CD14-positive monocyte (primary cell): ENCODE data around the gene PARP15. TPM values are rescaled to one million over a fixed set of nuclear protein-coding genes. Genes with fewer than 3 reads are reported as not detected.

Experiments used
- DNase-seq, 3 donors: peaks; one replicate each; pipeline ENCODE4 v3.0.0-alpha.2; 2011 to 2022
- H2AFZ ChIP-seq: 2 replicates; pipeline ENCODE4 v1.6.0; 2012; ENCODE audit warnings: mild to moderate bottlenecking, low read depth, low read length, inconsistent platforms; ENCODE audit not compliant: insufficient read depth, poor library complexity, severe bottlenecking
- H3K27ac ChIP-seq, 2 donors: 1 replicate in 1 of 2; 2 replicates in 1 of 2; pipeline ENCODE4 v1.5.1; 2012 to 2013; ENCODE audit warnings: low read length in 2 of 2, control low read depth in 1 of 2, inconsistent platforms in 1 of 2, low read depth in 1 of 2, mild to moderate bottlenecking in 1 of 2
- H3K27me3 ChIP-seq, 2 donors: one replicate each; pipeline versions ENCODE4 v1.6.0 to v1.6.1; 2011 to 2013; ENCODE audit warnings: low read length in 2 of 2; ENCODE audit not compliant: control insufficient read depth in 2 of 2, insufficient read depth in 2 of 2
- H3K36me3 ChIP-seq, 2 donors: replicated peaks in 1 of 2; 1 replicate in 1 of 2; 2 replicates in 1 of 2; pipeline versions ENCODE4 v1.5.1 to v1.6.1; 2012 to 2013; ENCODE audit warnings: low read length in 2 of 2, control low read depth in 1 of 2, inconsistent platforms in 1 of 2, mild to moderate bottlenecking in 1 of 2; ENCODE audit not compliant: insufficient read depth in 2 of 2, control insufficient read depth in 1 of 2
- H3K4me1 ChIP-seq, 2 donors: 1 replicate in 1 of 2; 2 replicates in 1 of 2; pipeline versions ENCODE4 v1.5.1 to v1.6.1; 2012 to 2013; ENCODE audit warnings: low read length in 2 of 2, control low read depth in 1 of 2, inconsistent platforms in 1 of 2, mild to moderate bottlenecking in 1 of 2, moderate library complexity in 1 of 2; ENCODE audit not compliant: insufficient read depth in 2 of 2, control insufficient read depth in 1 of 2
- H3K4me2 ChIP-seq: replicated peaks from 2 replicates; pipeline ENCODE3; 2012; ENCODE audit warnings: low read length, moderate library complexity, mild to moderate bottlenecking; ENCODE audit not compliant: poor library complexity, severe bottlenecking; ENCODE audit errors: extremely low read depth
- H3K4me3 ChIP-seq, 3 experiments: fragments of 200-600 bp in 1 of 3; sonication (generic) in 1 of 3; replicated peaks in 1 of 3; 1 replicate in 2 of 3; 2 replicates in 1 of 3; pipeline ENCODE4 v1.5.1; 2011 to 2013; ENCODE audit warnings: low read length in 3 of 3, mild to moderate bottlenecking in 3 of 3, control low read depth in 2 of 3, low read depth in 2 of 3, inconsistent platforms in 1 of 3, moderate library complexity in 1 of 3
- H3K79me2 ChIP-seq: 2 replicates; pipeline ENCODE4 v1.6.0; 2012; ENCODE audit warnings: mild to moderate bottlenecking, control low read depth, inconsistent platforms, low read length, moderate library complexity; ENCODE audit not compliant: insufficient read depth
- H3K9ac ChIP-seq: 2 replicates; pipeline ENCODE4 v1.6.0; 2017; ENCODE audit warnings: low read length, mild to moderate bottlenecking; ENCODE audit not compliant: insufficient read depth, poor library complexity, severe bottlenecking
- H3K9me3 ChIP-seq, 2 donors: replicated peaks in 1 of 2; 1 replicate in 1 of 2; 2 replicates in 1 of 2; pipeline versions ENCODE4 v1.5.1 to v1.6.1; 2012 to 2013; ENCODE audit warnings: low read length in 2 of 2, control low read depth in 1 of 2; ENCODE audit not compliant: control insufficient read depth in 1 of 2, insufficient read depth in 1 of 2
- H4K20me1 ChIP-seq: 2 replicates; pipeline ENCODE4 v1.6.0; 2012; ENCODE audit warnings: mild to moderate bottlenecking, low read length, control low read depth, moderate library complexity; ENCODE audit not compliant: insufficient read depth
- H3K27ac Mint-ChIP-seq, 7 donors: one replicate each; pipeline ENCODE4 v1.8.0; 2020; ENCODE audit warnings: mild to moderate bottlenecking in 7 of 7, mixed read lengths in 7 of 7, moderate library complexity in 6 of 7, inconsistent platforms in 2 of 7
- H3K27me3 Mint-ChIP-seq, 3 donors: one replicate each; pipeline ENCODE4 v1.8.0; 2021 to 2022; ENCODE audit warnings: low read depth in 3 of 3, mild to moderate bottlenecking in 3 of 3, mixed read lengths in 3 of 3, moderate library complexity in 3 of 3, inconsistent platforms in 1 of 3
- H3K36me3 Mint-ChIP-seq, 2 donors: one replicate each; pipeline ENCODE4 v1.8.0; 2020; ENCODE audit warnings: mixed read lengths in 2 of 2, inconsistent platforms in 1 of 2, mild to moderate bottlenecking in 1 of 2
- H3K4me1 Mint-ChIP-seq: one replicate; pipeline ENCODE4 v1.8.0; 2020; ENCODE audit warnings: mild to moderate bottlenecking, mixed read lengths
- H3K4me3 Mint-ChIP-seq, 2 donors: one replicate each; pipeline ENCODE4 v1.8.0; 2020; ENCODE audit warnings: mild to moderate bottlenecking in 2 of 2, mixed read lengths in 2 of 2, moderate library complexity in 1 of 2
- H3K9me3 Mint-ChIP-seq, 7 donors: one replicate each; pipeline ENCODE4 v1.8.0; 2020 to 2022; ENCODE audit warnings: mixed read lengths in 7 of 7, mild to moderate bottlenecking in 6 of 7, moderate library complexity in 6 of 7, inconsistent platforms in 2 of 7
- CTCF ChIP-seq: fragments of 200-600 bp; IDR thresholded peaks from one replicate; pipeline ENCODE4 v1.8.0; 2022; ENCODE audit warnings: antibody characterized with exemption, mild to moderate bottlenecking
- WGBS: methylation state at CpG from one replicate; pipeline ENCODE4 v1.1.5; 2013; ENCODE audit warnings: missing lambda C conversion rate; ENCODE audit not compliant: insufficient coverage; 5-methylcytosine and 5-hydroxymethylcytosine counted together
- intact Hi-C, 2 donors: fragments of 100-400 bp; cut with micrococcal nuclease; formaldehyde crosslinking; loops; one replicate each; pipeline versions ENCODE4 v1.15.0 to v1.15.1; 2023
- polyA plus RNA-seq, 3 donors: library from polyadenylated mRNA; depleted of rRNA in 1 of 3; unstranded in 2 of 3; stranded (reverse) in 1 of 3; fragments of 300-500 nt in 2 of 3; fragments of >200 nt in 1 of 3; fragmentation: Illumina TruSeq in 2 of 3; gene quantifications; 1 replicate in 2 of 3; 2 replicates in 1 of 3; pipeline ENCODE4 v1.2.3, GENCODE V29; 2012 to 2021

Gene PARP15
- polyA plus RNA-seq, 3 donors = 0.23 to 4.4 (median 0.28) TPM

GRCh38 chr3:122618614-122619013 is 41.2 kb downstream of the PARP15 start:
- Mint-ChIP-seq H3K4me3 (no peak overlapping the region), H3K4me1 (peaks cover under 1% of the 10 kb centered on the region), H3K27me3 (peaks cover 0 to 1% (median 0%) of the 10 kb centered on the region in 3 donors), H3K27ac (no peak overlapping the region), H3K9me3 (no peaks in the 10 kb centered on the region), H3K36me3 (peaks cover 0 to 21% of the 10 kb centered on the region in 2 donors)
- Histone ChIP-seq H2AFZ (no peak overlapping the region), H3K79me2 (no peaks in the 10 kb centered on the region), H3K27ac (no peak overlapping the region), H3K36me3 (no peaks in the 10 kb centered on the region), H3K4me1 (no peaks in the 10 kb centered on the region), H3K4me2 (no peak overlapping the region), H3K9ac (no peak overlapping the region), H3K9me3 (no peaks in the 10 kb centered on the region), H4K20me1 (no peaks in the 10 kb centered on the region), H3K27me3 (no peaks in the 10 kb centered on the region), H3K4me3 (no peak overlapping the region)
- no peak for TF ChIP-seq CTCF
- no peak for DNase-seq
- 100% methylated on average over 1 of the region's 3 CpGs for WGBS
- intact Hi-C loops = loop anchor here in 1 of 2 donors (10.0 kb wide), 1 partner anchor 54 kb away; the partner anchor contains the start of genes DTX3L and PARP9

GRCh38 chr3:122619040-122619439 is 41.6 kb downstream of the PARP15 start:
- H3K9ac ChIP-seq = no peak overlapping the region
- H3K79me2 ChIP-seq = no peaks in the 10 kb centered on the region
- WGBS = 80% methylated on average over 2 of the region's 4 CpGs
- no peaks in the 10 kb centered on the region for H3K4me1 ChIP-seq
- intact Hi-C loops = loop anchor here in 1 of 2 donors (10.0 kb wide), 1 partner anchor 54 kb away; the partner anchor contains the start of genes DTX3L and PARP9
- H3K27ac ChIP-seq = no peak overlapping the region
- H3K27me3 ChIP-seq = no peaks in the 10 kb centered on the region
- Mint-ChIP-seq H3K27ac (no peak overlapping the region), H3K27me3 (peaks cover 0 to 3% (median 0%) of the 10 kb centered on the region in 3 donors), H3K36me3 (peaks cover 0 to 21% of the 10 kb centered on the region in 2 donors), H3K4me3 (no peak overlapping the region), H3K4me1 (peaks cover 3% of the 10 kb centered on the region), H3K9me3 (no peaks in the 10 kb centered on the region)
- no peak for TF ChIP-seq CTCF
- no peak overlapping the region for H2AFZ ChIP-seq
- no peak for DNase-seq
- no peaks in the 10 kb centered on the region for H4K20me1 ChIP-seq
- no peak overlapping the region for H3K4me2 ChIP-seq
- H3K36me3 ChIP-seq = no peaks in the 10 kb centered on the region
- H3K4me3 ChIP-seq = no peak overlapping the region
- H3K9me3 ChIP-seq = no peaks in the 10 kb centered on the region
